ENCODE results near the gene UFD1. TPM values are rescaled to one million over a fixed set of nuclear protein-coding genes. Genes with fewer than 3 reads are reported as not detected.

Gene UFD1
- total RNA-seq, 2 experiments from 2014 or later: 75.1 to 83.3 TPM

GRCh38 chr22:19499236-19499879 is 20.4 kb upstream of the UFD1 start:
- no peaks in the 10 kb centered on the region for H3K27me3 Mint-ChIP-seq (ENCODE audit: low read depth)
- H3K9me3 Mint-ChIP-seq: no peaks in the 10 kb centered on the region
- intact Hi-C loops (cut with micrococcal nuclease): loop anchor here (5.0 kb wide), 1 partner anchor 133 kb away; no protein-coding TSS in a partner anchor
- no peak overlapping the region for H3K27ac Mint-ChIP-seq
- H3K4me3 Mint-ChIP-seq: no peak overlapping the region
- no peak for DNase-seq
- H3K4me1 Mint-ChIP-seq (ENCODE audit: low read depth): peaks cover 9% of the 10 kb centered on the region
- CTCF ChIA-PET: no interaction called here
- H3K36me3 Mint-ChIP-seq (ENCODE audit: low read depth): peaks cover 38% of the 10 kb centered on the region

- intact Hi-C loops (cut with micrococcal nuclease): loop anchor here (5.0 kb wide), 1 partner anchor 133 kb away; no protein-coding TSS in a partner anchor
- H3K27ac Mint-ChIP-seq: no peak overlapping the region
These were observed 19.8 kb upstream of the UFD1 start for GRCh38 chr22:19498866-19499190.

GRCh38 chr22:19498154-19498865 is 19.3 kb upstream of the UFD1 start:
- H3K27ac Mint-ChIP-seq: no peak overlapping the region
- H3K4me3 Mint-ChIP-seq: no peak overlapping the region
- H3K4me1 Mint-ChIP-seq (ENCODE audit: low read depth): peaks cover 8% of the 10 kb centered on the region
- DNase-seq: no peak
- H3K9me3 Mint-ChIP-seq: no peaks in the 10 kb centered on the region
- H3K27me3 Mint-ChIP-seq (ENCODE audit: low read depth): no peaks in the 10 kb centered on the region
- CTCF ChIA-PET: interaction anchor here (1.1 kb wide), 1 partner anchor 132 kb away, joined by 3 read pairs; no protein-coding TSS in a partner anchor
- peaks cover 40% of the 10 kb centered on the region for H3K36me3 Mint-ChIP-seq (ENCODE audit: low read depth)
- intact Hi-C loops (cut with micrococcal nuclease): loop anchor here (5.0 kb wide), 1 partner anchor 134 kb away; no protein-coding TSS in a partner anchor

More at GRCh38 chr22:19498866-19499190, 19.8 kb upstream of the UFD1 start:
- no peak for DNase-seq
- Mint-ChIP-seq H3K27me3 (ENCODE audit: low read depth) (no peaks in the 10 kb centered on the region), H3K36me3 (ENCODE audit: low read depth) (peaks cover 37% of the 10 kb centered on the region), H3K9me3 (no peaks in the 10 kb centered on the region), H3K4me3 (no peak overlapping the region), H3K4me1 (ENCODE audit: low read depth) (peaks cover 8% of the 10 kb centered on the region)
- CTCF ChIA-PET: no interaction called here

DNA sequence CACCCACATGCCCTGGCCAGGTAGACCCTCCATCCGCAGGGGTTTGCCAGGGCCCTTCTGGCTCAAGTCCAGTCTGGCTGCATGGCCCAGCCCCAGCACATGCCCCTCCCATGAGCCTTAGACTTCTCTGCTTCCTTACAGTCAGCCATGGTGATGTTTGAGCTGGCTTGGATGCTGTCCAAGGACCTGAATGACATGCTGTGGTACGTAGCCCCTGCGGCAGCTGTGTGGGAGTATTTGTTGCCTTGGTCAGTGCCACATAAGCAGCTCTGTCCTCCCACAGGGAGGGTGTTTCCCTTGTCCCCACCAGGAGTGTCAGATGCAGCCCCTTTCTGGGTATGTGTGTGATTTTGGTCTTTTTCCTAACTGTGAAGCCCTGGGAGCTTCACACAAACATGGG is 18.3 kb upstream of the UFD1 start:
- CTCF ChIA-PET: interaction anchor here (1.1 kb wide), 1 partner anchor 133 kb away, joined by 3 read pairs; no protein-coding TSS in a partner anchor
- no peak overlapping the region for H3K4me3 Mint-ChIP-seq
- no peaks in the 10 kb centered on the region for H3K27me3 Mint-ChIP-seq (ENCODE audit: low read depth)
- intact Hi-C loops (cut with micrococcal nuclease): loop anchor here (5.0 kb wide), 1 partner anchor 135 kb away; no protein-coding TSS in a partner anchor
- H3K36me3 Mint-ChIP-seq (ENCODE audit: low read depth): peaks cover 48% of the 10 kb centered on the region
- no peak overlapping the region for H3K27ac Mint-ChIP-seq
- peaks cover 12% of the 10 kb centered on the region for H3K4me1 Mint-ChIP-seq (ENCODE audit: low read depth)
- no peaks in the 10 kb centered on the region for H3K9me3 Mint-ChIP-seq
- DNase-seq: no peak

- Mint-ChIP-seq H3K9me3 (no peaks in the 10 kb centered on the region), H3K36me3 (ENCODE audit: low read depth) (peaks cover 56% of the 10 kb centered on the region), H3K27me3 (ENCODE audit: low read depth) (no peaks in the 10 kb centered on the region), H3K27ac (no peak overlapping the region), H3K4me3 (no peak overlapping the region), H3K4me1 (ENCODE audit: low read depth) (peaks cover 12% of the 10 kb centered on the region)
- intact Hi-C loops (cut with micrococcal nuclease): loop anchor here (5.0 kb wide), 1 partner anchor 136 kb away; no protein-coding TSS in a partner anchor
- CTCF ChIA-PET: no interaction called here
- no peak for DNase-seq
These were observed 17.3 kb upstream of the UFD1 start for GRCh38 chr22:19496324-19496630.

DNA sequence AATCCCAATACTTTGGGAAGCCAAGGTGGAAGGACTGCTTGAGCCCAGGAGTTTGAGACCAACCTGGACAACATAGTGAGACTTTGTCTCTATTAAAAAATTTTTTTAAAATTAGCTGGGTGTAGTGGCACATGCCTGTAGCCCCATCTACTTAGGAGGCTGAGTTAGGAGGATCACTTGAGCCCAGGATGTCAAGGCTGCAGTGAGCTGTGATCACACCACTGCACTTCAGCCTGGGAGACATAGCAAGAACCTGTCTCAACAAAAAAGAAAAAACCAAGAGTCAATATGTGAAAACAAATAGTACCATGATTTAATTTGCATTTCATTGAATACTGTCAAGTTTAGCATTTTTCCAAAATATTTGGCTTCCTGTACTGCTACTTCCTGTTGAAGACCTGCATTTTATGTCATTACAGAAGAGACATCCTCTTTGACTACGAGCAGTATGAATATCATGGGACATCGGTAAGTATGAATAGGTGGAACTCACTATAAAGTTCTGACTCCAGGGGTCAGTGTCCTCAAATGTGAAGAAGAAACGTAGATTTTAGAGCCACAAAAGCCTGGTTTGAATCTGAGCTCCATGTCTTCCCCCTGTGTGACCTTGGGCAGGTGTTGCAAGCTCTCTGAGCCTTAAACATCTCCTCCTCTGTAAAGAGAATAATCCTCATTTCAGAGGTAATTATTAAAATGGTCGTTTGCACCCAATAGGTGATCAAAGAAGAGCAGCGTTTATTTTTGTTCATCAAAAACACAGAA is 16.8 kb upstream of the UFD1 start:
- peaks cover 12% of the 10 kb centered on the region for H3K4me1 Mint-ChIP-seq (ENCODE audit: low read depth)
- peaks cover 57% of the 10 kb centered on the region for H3K36me3 Mint-ChIP-seq (ENCODE audit: low read depth)
- H3K27me3 Mint-ChIP-seq (ENCODE audit: low read depth): no peaks in the 10 kb centered on the region
- no peak overlapping the region for H3K4me3 Mint-ChIP-seq
- no peaks in the 10 kb centered on the region for H3K9me3 Mint-ChIP-seq
- no peak for DNase-seq
- no peak overlapping the region for H3K27ac Mint-ChIP-seq
- CTCF ChIA-PET: no interaction called here
- intact Hi-C loops (cut with micrococcal nuclease): loop anchor here (5.0 kb wide), 1 partner anchor 137 kb away; no protein-coding TSS in a partner anchor

DNA sequence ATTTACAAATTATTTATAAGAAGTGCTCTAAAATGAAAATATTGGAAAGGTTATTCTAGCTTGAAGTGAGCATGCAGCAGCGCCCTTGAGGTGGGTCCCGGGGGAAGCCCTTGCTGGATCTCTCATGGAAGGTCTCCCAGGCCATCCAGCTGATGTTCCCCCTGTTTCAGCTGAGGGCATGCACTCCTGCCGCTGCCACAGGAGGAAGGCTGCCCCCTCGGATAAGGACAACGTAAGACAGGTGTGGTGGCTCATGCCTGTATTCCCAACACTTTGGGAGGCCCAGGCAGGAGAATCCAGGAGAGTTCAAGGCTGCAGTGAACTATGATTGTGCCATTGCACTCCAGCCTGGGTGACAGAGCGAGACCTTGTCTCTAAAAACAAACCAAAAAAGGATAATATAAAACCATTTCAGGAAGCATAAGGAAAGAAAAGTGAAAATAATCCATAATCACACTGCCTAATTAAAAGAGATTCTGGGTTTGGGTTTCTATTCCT is 15.7 kb upstream of the UFD1 start:
- CTCF ChIA-PET: no interaction called here
- no peaks in the 10 kb centered on the region for H3K9me3 Mint-ChIP-seq
- H3K27ac Mint-ChIP-seq: no peak overlapping the region
- H3K27me3 Mint-ChIP-seq (ENCODE audit: low read depth): no peaks in the 10 kb centered on the region
- intact Hi-C loops (cut with micrococcal nuclease): loop anchor here (5.0 kb wide), 1 partner anchor 138 kb away; no protein-coding TSS in a partner anchor
- H3K4me3 Mint-ChIP-seq: no peak overlapping the region
- no peak for DNase-seq
- H3K36me3 Mint-ChIP-seq (ENCODE audit: low read depth): peaks cover 59% of the 10 kb centered on the region
- peaks cover 12% of the 10 kb centered on the region for H3K4me1 Mint-ChIP-seq (ENCODE audit: low read depth)

- Mint-ChIP-seq H3K4me3 (no peak overlapping the region), H3K27me3 (ENCODE audit: low read depth) (no peaks in the 10 kb centered on the region), H3K36me3 (ENCODE audit: low read depth) (peaks cover 64% of the 10 kb centered on the region), H3K9me3 (no peaks in the 10 kb centered on the region), H3K27ac (no peak overlapping the region), H3K4me1 (ENCODE audit: low read depth) (peaks cover 12% of the 10 kb centered on the region)
- no peak for DNase-seq
- CTCF ChIA-PET: interaction anchor here (1.1 kb wide), 1 partner anchor 136 kb away, joined by 3 read pairs; no protein-coding TSS in a partner anchor
- intact Hi-C loops (cut with micrococcal nuclease): no loop called here
These were observed 15.1 kb upstream of the UFD1 start for GRCh38 chr22:19494001-19494560.

DNA sequence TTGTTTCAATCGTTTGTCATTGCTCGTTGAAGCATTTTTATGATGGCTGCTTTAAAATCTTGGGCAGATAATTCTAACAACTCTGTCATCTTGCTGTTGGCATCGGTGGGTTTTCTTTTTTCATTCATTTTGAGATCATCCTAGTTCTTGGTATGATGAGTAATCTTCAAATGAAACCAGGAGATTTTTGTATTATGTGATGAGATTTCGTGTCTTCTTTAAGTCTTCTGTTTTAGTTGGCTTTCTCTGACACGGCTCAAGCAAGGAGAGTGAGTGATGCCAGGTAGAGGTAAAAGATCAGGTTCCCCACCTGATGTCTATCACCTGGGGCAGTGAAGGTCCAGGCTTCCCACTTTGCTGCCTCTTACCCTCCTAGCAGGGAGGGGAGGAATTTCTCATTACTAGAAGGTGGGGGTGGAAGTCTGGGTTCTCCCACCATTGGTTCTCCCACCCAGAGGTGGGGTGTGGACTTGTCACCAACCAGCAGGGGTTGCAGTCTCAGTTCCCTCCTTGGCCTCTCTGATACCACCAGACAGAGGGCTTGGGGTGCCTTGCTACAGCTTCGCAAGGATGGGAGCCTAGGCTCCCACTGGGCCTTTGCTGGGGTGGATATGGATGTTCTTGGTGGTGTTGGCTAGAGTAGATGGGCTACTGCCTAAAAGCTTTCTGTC is 13.6 kb upstream of the UFD1 start:
- Mint-ChIP-seq H3K27me3 (ENCODE audit: low read depth) (no peaks in the 10 kb centered on the region), H3K36me3 (ENCODE audit: low read depth) (peaks cover 72% of the 10 kb centered on the region), H3K4me1 (ENCODE audit: low read depth) (peaks cover 12% of the 10 kb centered on the region), H3K4me3 (no peak overlapping the region), H3K9me3 (no peaks in the 10 kb centered on the region), H3K27ac (no peak overlapping the region)
- DNase-seq: no peak
- intact Hi-C loops (cut with micrococcal nuclease): no loop called here
- CTCF ChIA-PET: no interaction called here

DNA sequence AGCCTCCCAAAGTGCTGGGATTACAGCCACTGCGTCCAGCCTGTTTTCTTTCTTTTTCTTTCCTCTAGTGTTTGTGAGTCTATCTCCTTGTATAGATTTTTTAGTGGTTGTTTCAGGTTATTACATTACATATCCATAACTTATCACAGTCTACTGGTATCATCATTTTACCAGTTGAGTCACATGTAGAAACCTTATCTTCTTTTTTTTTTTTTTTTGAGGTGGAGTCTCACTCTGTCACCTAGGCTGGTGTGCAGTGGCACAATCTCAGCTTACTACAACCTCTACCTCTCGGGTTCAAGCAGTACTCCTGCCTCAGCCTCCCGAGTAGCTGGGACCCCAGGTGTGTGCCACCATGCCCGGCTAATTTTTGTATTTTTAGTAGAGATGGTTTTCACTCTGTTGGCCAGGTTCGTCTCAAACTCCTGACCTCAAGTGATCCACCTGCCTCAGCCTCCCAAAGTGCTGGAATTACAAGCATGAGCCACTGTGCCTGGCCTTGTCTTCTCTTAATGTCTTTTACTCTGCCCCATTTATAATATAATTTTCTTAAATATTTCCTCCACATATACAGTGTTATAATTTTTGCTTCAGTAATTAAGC is 11.7 kb upstream of the UFD1 start:
- Mint-ChIP-seq H3K36me3 (ENCODE audit: low read depth) (peaks cover 64% of the 10 kb centered on the region), H3K4me3 (no peak overlapping the region), H3K27me3 (ENCODE audit: low read depth) (no peaks in the 10 kb centered on the region), H3K27ac (no peak overlapping the region), H3K9me3 (no peaks in the 10 kb centered on the region), H3K4me1 (ENCODE audit: low read depth) (peaks cover 9% of the 10 kb centered on the region)
- DNase-seq: no peak
- intact Hi-C loops (cut with micrococcal nuclease): no loop called here
- CTCF ChIA-PET: interaction anchor here (0.6 to 0.7 kb wide), 2 partner anchors 50 to 380 kb away, joined by 3 to 4 read pairs; no protein-coding TSS in a partner anchor

All from activated naive CD4-positive, alpha-beta T cell treated with anti-CD3 and anti-CD28 coated beads for 36 hours (primary cell).